HEK293 (cell line): Measurements from ENCODE around the gene GRIK2.

Source experiments
- CTCF ChIA-PET: fragments of 350-600 bp; formaldehyde crosslinking; extraction: SDS; loops from one replicate; lab custom pipeline; 2021; ENCODE audit warnings: antibody characterized with exemption; lab: Yijun Ruan, JAX
- POLR2A ChIA-PET: fragments of 300-600 bp; formaldehyde crosslinking; extraction: SDS; loops from one replicate; lab custom pipeline; 2020; ENCODE audit warnings: antibody characterized with exemption, inconsistent platforms; lab: Yijun Ruan, JAX
- H3K27ac ChIP-seq: fragments of 200-500 bp; sonication (Bioruptor generic); 2 replicates; pipeline ENCODE4 v1.5.1; 2014; ENCODE audit warnings: low read depth, low read length, control low read depth, inconsistent platforms; ENCODE audit errors: extremely low read depth
- H3K36me3 ChIP-seq, 2 experiments: fragments of 200-500 bp in 1 of 2; sonication (Bioruptor generic) in 1 of 2; 1 replicate in 1 of 2; 2 replicates in 1 of 2; pipeline ENCODE4 v1.5.1; 2014 to 2017; ENCODE audit warnings: inconsistent platforms in 2 of 2, low read length in 2 of 2; ENCODE audit not compliant: control insufficient read depth in 2 of 2, insufficient read depth in 1 of 2
- H3K4me1 ChIP-seq: fragments of 200-500 bp; sonication (Bioruptor generic); 2 replicates; pipeline ENCODE4 v1.5.1; 2014; ENCODE audit warnings: mild to moderate bottlenecking, low read length, inconsistent platforms; ENCODE audit not compliant: control insufficient read depth, insufficient read depth
- H3K4me3 ChIP-seq: 2 replicates; pipeline ENCODE4 v1.5.1; 2011; ENCODE audit warnings: low read depth, mild to moderate bottlenecking, control low read depth, low read length, moderate library complexity
- H3K9me3 ChIP-seq: fragments of 200-500 bp; sonication (Bioruptor generic); 2 replicates; pipeline ENCODE4 v1.5.1; 2014; ENCODE audit warnings: low read depth, low read length, inconsistent platforms; ENCODE audit not compliant: control insufficient read depth, insufficient read depth
- HOXA7 ChIP-seq: sonication (generic); formaldehyde crosslinking; IDR thresholded peaks from 2 replicates; pipeline ENCODE4 v1.8.1; 2022; ENCODE audit warnings: missing genetic modification reagents, borderline replicate concordance
- IKZF3 ChIP-seq: fragments of 450-650 bp; IDR thresholded peaks from 2 replicates; pipeline ENCODE4 v1.5.0; 2018; ENCODE audit warnings: missing biosample characterization, mild to moderate bottlenecking, missing genetic modification characterization, moderate library complexity
- OVOL3 ChIP-seq: fragments of 450-650 bp; formaldehyde crosslinking; IDR thresholded peaks from 2 replicates; pipeline ENCODE4 v1.5.1; 2016; ENCODE audit warnings: missing biosample characterization, missing genetic modification characterization
- PRDM6 ChIP-seq: fragments of 450-650 bp; formaldehyde crosslinking; IDR thresholded peaks from 2 replicates; pipeline ENCODE4 v1.5.1; 2017; ENCODE audit warnings: missing biosample characterization, missing genetic modification characterization
- SETDB1 ChIP-seq: IDR thresholded peaks from one replicate; pipeline ENCODE4 v1.6.1; 2017; ENCODE audit warnings: mild to moderate bottlenecking, low read length, moderate library complexity, mixed read lengths; ENCODE audit not compliant: insufficient read length
- SP7 ChIP-seq: fragments of 450-650 bp; formaldehyde crosslinking; IDR thresholded peaks from 2 replicates; pipeline ENCODE4 v1.5.1; 2016; ENCODE audit warnings: missing biosample characterization, missing genetic modification characterization
- ZBTB11 ChIP-seq: fragments of 450-650 bp; formaldehyde crosslinking; conservative IDR thresholded peaks from 2 replicates; pipeline ENCODE4 v1.5.1; 2016; ENCODE audit warnings: low read depth, missing biosample characterization, missing genetic modification characterization
- ZBTB44 ChIP-seq: fragments of 450-650 bp; IDR thresholded peaks from 2 replicates; pipeline ENCODE4 v1.5.1; 2018; ENCODE audit warnings: missing biosample characterization, mild to moderate bottlenecking, missing genetic modification characterization
- ZBTB7A ChIP-seq: fragments of 450-650 bp; formaldehyde crosslinking; IDR thresholded peaks from 2 replicates; pipeline ENCODE4 v1.5.1; 2016; ENCODE audit warnings: low read depth, missing biosample characterization, missing genetic modification characterization
- ZBTB8A ChIP-seq: fragments of 450-650 bp; formaldehyde crosslinking; IDR thresholded peaks from 2 replicates; pipeline ENCODE4 v1.5.1; 2016; ENCODE audit warnings: missing biosample characterization, missing genetic modification characterization
- ZFP3 ChIP-seq: fragments of 450-650 bp; formaldehyde crosslinking; IDR thresholded peaks from 2 replicates; pipeline ENCODE4 v1.5.1; 2016; ENCODE audit warnings: low read depth, missing biosample characterization, missing genetic modification characterization
- ZNF132 ChIP-seq: fragments of 450-650 bp; formaldehyde crosslinking; IDR thresholded peaks from 2 replicates; pipeline ENCODE4 v1.5.1; 2017; ENCODE audit warnings: missing biosample characterization, missing genetic modification characterization, borderline replicate concordance
- ZNF138 ChIP-seq: fragments of 450-650 bp; formaldehyde crosslinking; IDR thresholded peaks from 2 replicates; pipeline ENCODE4 v1.5.1; 2016; ENCODE audit warnings: missing biosample characterization, missing genetic modification characterization, borderline replicate concordance
- ZNF157 ChIP-seq: fragments of 450-650 bp; formaldehyde crosslinking; IDR thresholded peaks from 2 replicates; pipeline ENCODE4 v1.5.1; 2016; ENCODE audit warnings: missing biosample characterization, missing genetic modification characterization
- ZNF16 ChIP-seq: fragments of 450-650 bp; formaldehyde crosslinking; IDR thresholded peaks from 2 replicates; pipeline ENCODE4 v1.5.1; 2016; ENCODE audit warnings: low read depth, missing biosample characterization, missing genetic modification characterization
- ZNF202 ChIP-seq: fragments of 450-650 bp; formaldehyde crosslinking; IDR thresholded peaks from 2 replicates; pipeline ENCODE4 v1.5.1; 2016; ENCODE audit warnings: missing biosample characterization, missing genetic modification characterization, borderline replicate concordance
- ZNF223 ChIP-seq: fragments of 450-650 bp; formaldehyde crosslinking; IDR thresholded peaks from 2 replicates; pipeline ENCODE4 v1.5.1; 2016; ENCODE audit warnings: missing biosample characterization, missing genetic modification characterization
- ZNF23 ChIP-seq: fragments of 450-650 bp; formaldehyde crosslinking; IDR thresholded peaks from 2 replicates; pipeline ENCODE4 v1.5.1; 2016; ENCODE audit warnings: missing biosample characterization, missing genetic modification characterization, borderline replicate concordance
- ZNF239 ChIP-seq: fragments of 450-650 bp; formaldehyde crosslinking; IDR thresholded peaks from 2 replicates; pipeline ENCODE4 v1.5.1; 2016; ENCODE audit warnings: missing biosample characterization, missing genetic modification characterization
- ZNF24 ChIP-seq: fragments of 450-650 bp; formaldehyde crosslinking; IDR thresholded peaks from 2 replicates; pipeline ENCODE4 v1.5.1; 2016; ENCODE audit warnings: missing biosample characterization, missing genetic modification characterization
- ZNF248 ChIP-seq: fragments of 450-650 bp; formaldehyde crosslinking; IDR thresholded peaks from 2 replicates; pipeline ENCODE4 v1.5.1; 2017; ENCODE audit warnings: missing biosample characterization, missing genetic modification characterization
- ZNF266 ChIP-seq: fragments of 450-650 bp; formaldehyde crosslinking; IDR thresholded peaks from 2 replicates; pipeline ENCODE4 v1.5.1; 2016; ENCODE audit warnings: missing biosample characterization, missing genetic modification characterization, low read depth
- ZNF324 ChIP-seq: fragments of 450-650 bp; formaldehyde crosslinking; IDR thresholded peaks from 2 replicates; pipeline ENCODE4 v1.5.1; 2016; ENCODE audit warnings: missing biosample characterization, missing genetic modification characterization
- ZNF335 ChIP-seq: fragments of 450-650 bp; formaldehyde crosslinking; conservative IDR thresholded peaks from 2 replicates; pipeline ENCODE4 v1.5.1; 2016; ENCODE audit warnings: missing biosample characterization, missing genetic modification characterization
- ZNF366 ChIP-seq: fragments of 450-650 bp; formaldehyde crosslinking; conservative IDR thresholded peaks from 2 replicates; pipeline ENCODE4 v1.5.1; 2016; ENCODE audit warnings: missing biosample characterization, missing genetic modification characterization
- ZNF391 ChIP-seq: fragments of 450-650 bp; formaldehyde crosslinking; IDR thresholded peaks from 2 replicates; pipeline ENCODE4 v1.5.1; 2016; ENCODE audit warnings: low read depth, missing biosample characterization, missing genetic modification characterization, borderline replicate concordance
- ZNF549 ChIP-seq: fragments of 450-650 bp; IDR thresholded peaks from 2 replicates; pipeline ENCODE4 v1.5.1; 2018; ENCODE audit warnings: missing biosample characterization, missing genetic modification characterization, mild to moderate bottlenecking, inconsistent platforms, moderate library complexity
- ZNF670 ChIP-seq: fragments of 450-650 bp; formaldehyde crosslinking; IDR thresholded peaks from 2 replicates; pipeline ENCODE4 v1.5.1; 2016; ENCODE audit warnings: missing biosample characterization, missing genetic modification characterization, low read depth
- ZNF677 ChIP-seq: fragments of 450-650 bp; IDR thresholded peaks from 2 replicates; pipeline ENCODE4 v1.5.0; 2018; ENCODE audit warnings: missing biosample characterization, mild to moderate bottlenecking, missing genetic modification characterization, moderate library complexity
- ZNF776 ChIP-seq: fragments of 450-650 bp; formaldehyde crosslinking; IDR thresholded peaks from 2 replicates; pipeline ENCODE4 v1.5.0; 2017; ENCODE audit warnings: missing biosample characterization, missing genetic modification characterization, borderline replicate concordance
- ZSCAN23 ChIP-seq: fragments of 450-650 bp; formaldehyde crosslinking; IDR thresholded peaks from 2 replicates; pipeline ENCODE4 v1.5.1; 2016; ENCODE audit warnings: missing biosample characterization, missing genetic modification characterization

The GRIK2 gene

GRCh38 chr6:101486124-101486523 lies 92.6 kb downstream of the GRIK2 start (continued):
- no peak for TF ChIP-seq ZBTB11 (tag by site-specific recombination)

GRCh38 chr6:101486726-101487125 lies 93.2 kb downstream of the GRIK2 start:
- no peak for TF ChIP-seq ZNF670 (tag by site-specific recombination)
- no peak for TF ChIP-seq ZNF16 (tag by site-specific recombination)
- TF ChIP-seq ZSCAN23 (tag by site-specific recombination), result no peak
- TF ChIP-seq ZNF239, result no peak
- no peak for TF ChIP-seq SP7 (tag by site-specific recombination)
- no peak for TF ChIP-seq ZNF549 (tag by site-specific recombination)
- TF ChIP-seq HOXA7, result no peak
- TF ChIP-seq ZNF132 (tag by site-specific recombination), result no peak
- TF ChIP-seq ZNF24, result no peak
- TF ChIP-seq ZBTB44 (tag by site-specific recombination), result no peak
- no peak for TF ChIP-seq ZNF223 (tag by site-specific recombination)
- no peak for TF ChIP-seq ZNF202 (tag by site-specific recombination)
- no peak for TF ChIP-seq ZNF266 (tag by site-specific recombination)
- TF ChIP-seq ZNF391 (tag by site-specific recombination), result no peak
- no peak for TF ChIP-seq ZNF23 (tag by site-specific recombination)
- no peak for TF ChIP-seq SETDB1
- no peak for TF ChIP-seq ZBTB8A (tag by site-specific recombination)
- Histone ChIP-seq H3K36me3 (no peaks in the 10 kb centered on the region), H3K27ac (no peak overlapping the region), H3K9me3 (no peaks in the 10 kb centered on the region), H3K4me3 (no peak overlapping the region), H3K4me1 (no peaks in the 10 kb centered on the region)
- ChIA-PET POLR2A (no interaction called here), CTCF (no interaction called here)

- H3K4me3 ChIP-seq, result no peak overlapping the region
- POLR2A ChIA-PET, result no interaction called here
Observed at GRCh38 chr6:101489456-101489855, 95.9 kb downstream of the GRIK2 start.

More at GRCh38 chr6:101489456-101489855, 95.9 kb downstream of the GRIK2 start:
- no peak overlapping the region for H3K27ac ChIP-seq
- TF ChIP-seq ZNF157 (tag by site-specific recombination), result no peak
- TF ChIP-seq ZNF366 (tag by site-specific recombination), result no peak
- TF ChIP-seq ZNF776 (tag by site-specific recombination), result no peak
- TF ChIP-seq ZNF335 (tag by site-specific recombination), result no peak
- no peak for TF ChIP-seq ZNF24
- TF ChIP-seq ZNF248, result no peak
- no peak for TF ChIP-seq PRDM6 (tag by site-specific recombination)
- TF ChIP-seq ZNF138, result no peak
- no peak for TF ChIP-seq IKZF3 (tag by site-specific recombination)
- TF ChIP-seq ZBTB7A, result no peak
- no peak for TF ChIP-seq OVOL3 (tag by site-specific recombination)
- no peak for TF ChIP-seq ZFP3 (tag by site-specific recombination)
- no peak for TF ChIP-seq ZNF677 (tag by site-specific recombination)
- no peak for TF ChIP-seq ZNF324
- H3K9me3 ChIP-seq, result no peaks in the 10 kb centered on the region
- H3K4me1 ChIP-seq, result no peaks in the 10 kb centered on the region
- no peaks in the 10 kb centered on the region for H3K36me3 ChIP-seq
- CTCF ChIA-PET, result no interaction called here
